Epithelial cell of prostate (primary cell): ENCODE data around the gene PTX3.

ENCODE experiments used
- DNase-seq: peaks from one replicate; pipeline ENCODE4 v3.0.0-alpha.2; 2011; ENCODE audit warnings: low read depth, low spot score
- H3K27ac ChIP-seq: fragments of 450-650 bp; 2 replicates; pipeline ENCODE4 v1.5.1; 2017; ENCODE audit warnings: mild to moderate bottlenecking

Gene PTX3

DNA sequence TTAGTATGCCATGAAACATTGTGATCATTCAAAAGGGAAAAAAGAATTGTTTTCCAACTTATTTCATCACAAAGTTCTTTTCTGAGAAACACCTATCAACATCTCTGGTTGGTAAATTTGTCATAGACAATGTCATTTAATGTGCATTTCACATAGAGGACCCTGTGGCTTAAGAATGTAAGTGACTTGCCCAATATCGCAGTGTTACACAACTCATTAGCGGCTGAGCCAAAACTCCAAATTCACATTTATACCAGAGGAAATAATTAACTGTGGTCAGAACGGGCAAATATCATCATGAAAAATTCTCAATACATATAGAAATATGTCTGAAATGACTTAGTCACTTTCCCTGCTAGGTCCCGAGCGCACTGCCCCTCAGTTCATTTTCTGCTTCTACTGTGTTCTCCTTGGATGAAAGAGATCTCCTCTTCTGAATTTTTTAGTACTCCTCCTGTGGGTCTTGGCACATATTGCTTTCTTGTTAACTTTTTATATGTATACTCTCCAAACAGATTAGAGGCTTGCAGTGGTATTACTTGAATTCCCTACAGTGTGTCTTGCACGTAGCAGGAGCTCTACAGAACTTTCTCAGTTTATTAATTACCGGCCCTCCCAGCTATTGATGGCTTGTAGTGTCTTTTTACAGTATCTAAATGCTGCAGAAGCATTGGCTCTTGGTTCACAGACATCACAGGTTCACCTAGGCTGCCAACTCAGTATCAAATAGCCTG is 33.1 kb downstream of the PTX3 start:
- DNase-seq, result no peak
- H3K27ac ChIP-seq, result no peak overlapping the region

DNA sequence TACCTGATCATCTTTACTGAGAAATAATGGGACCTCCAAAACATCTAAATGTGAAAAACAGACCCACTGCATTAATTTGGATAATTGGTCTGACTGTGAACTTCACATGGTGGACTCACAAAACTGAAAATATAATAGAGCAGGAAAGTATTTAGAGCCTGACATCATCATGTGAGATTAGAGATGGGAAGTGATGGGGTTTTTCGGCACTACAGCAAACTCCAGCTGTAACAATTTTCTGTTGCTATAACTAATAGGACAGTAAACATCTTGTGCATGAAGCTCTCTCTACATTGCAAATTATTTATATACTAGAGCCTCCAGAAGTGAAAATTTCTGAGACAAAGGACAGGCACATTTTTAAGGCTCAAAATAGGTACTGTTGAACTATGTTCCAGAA is 34.4 kb downstream of the PTX3 start:
- no peak for DNase-seq
- no peak overlapping the region for H3K27ac ChIP-seq

DNA sequence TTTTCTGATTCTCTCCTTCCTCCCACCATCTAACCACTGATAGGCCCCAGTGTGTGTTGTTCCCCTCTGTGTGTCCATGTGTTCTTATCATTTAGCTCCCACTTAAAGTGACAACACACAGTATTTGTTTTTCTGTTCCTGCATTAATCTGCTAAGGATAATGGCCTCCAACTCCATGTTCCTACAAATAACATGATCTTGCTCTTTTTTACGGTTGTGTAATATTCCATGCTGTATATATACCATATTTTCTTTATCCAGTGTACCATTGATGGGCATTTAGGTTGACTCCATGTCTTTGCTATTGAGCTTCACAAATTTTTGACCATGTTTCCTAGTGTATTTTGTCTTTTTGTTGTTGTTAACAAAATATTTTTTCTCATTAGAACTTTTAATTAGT is 36.0 kb downstream of the PTX3 start:
- H3K27ac ChIP-seq, result no peak overlapping the region
- no peak for DNase-seq

DNA sequence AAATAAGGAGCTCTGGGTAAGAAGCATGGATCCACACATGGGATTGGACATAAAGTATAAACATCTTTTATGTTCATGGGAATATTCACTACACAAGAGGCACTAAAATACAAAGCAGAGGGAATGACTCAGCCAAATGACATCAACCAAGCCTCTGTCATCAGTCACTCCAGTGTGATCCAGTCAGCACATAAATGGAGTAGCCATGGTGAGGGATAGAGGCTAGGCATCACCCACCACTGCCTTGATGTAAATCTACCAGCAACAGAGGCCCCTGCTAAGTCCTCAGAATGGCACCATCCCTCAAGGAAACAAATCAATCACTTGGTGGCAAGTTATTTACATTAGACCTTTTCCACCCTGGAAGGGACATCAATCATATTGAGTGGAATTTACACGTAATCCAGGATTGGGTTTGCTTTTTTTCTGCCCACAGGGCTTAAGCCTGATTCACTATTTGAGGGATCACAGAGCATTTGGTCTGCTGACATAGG is 39.3 kb downstream of the PTX3 start:
- no peak for DNase-seq
- no peak overlapping the region for H3K27ac ChIP-seq

- DNase-seq, result no peak
- no peak overlapping the region for H3K27ac ChIP-seq
Observed at GRCh38 chr3:157477441-157477840, 40.8 kb downstream of the PTX3 start.

GRCh38 chr3:157479464-157480243 is 43.0 kb downstream of the PTX3 start:
- H3K27ac ChIP-seq, result no peak overlapping the region
- no peak for DNase-seq

DNA sequence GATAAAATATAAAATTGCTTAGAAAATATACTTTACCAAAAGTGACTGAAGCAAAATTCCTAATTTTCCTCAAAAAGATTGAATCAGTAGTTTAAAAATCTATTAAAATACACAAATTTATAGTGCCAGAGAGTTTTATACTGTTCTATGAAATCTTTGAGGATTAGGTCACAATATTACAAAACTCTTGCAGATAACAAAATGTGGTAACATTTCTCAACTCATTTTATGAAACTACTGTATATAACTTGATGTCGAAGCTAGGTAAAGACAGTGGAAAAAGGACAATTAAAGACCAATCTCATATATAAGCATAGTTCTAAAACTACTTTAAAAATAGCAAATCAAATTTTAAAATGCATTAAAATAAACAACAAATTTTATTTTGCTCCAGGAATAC is 50.7 kb downstream of the PTX3 start:
- no peak for DNase-seq
- no peak overlapping the region for H3K27ac ChIP-seq

- H3K27ac ChIP-seq, result no peak overlapping the region
- DNase-seq, result no peak
Observed at GRCh38 chr3:157488144-157488543, 51.5 kb downstream of the PTX3 start.

DNA sequence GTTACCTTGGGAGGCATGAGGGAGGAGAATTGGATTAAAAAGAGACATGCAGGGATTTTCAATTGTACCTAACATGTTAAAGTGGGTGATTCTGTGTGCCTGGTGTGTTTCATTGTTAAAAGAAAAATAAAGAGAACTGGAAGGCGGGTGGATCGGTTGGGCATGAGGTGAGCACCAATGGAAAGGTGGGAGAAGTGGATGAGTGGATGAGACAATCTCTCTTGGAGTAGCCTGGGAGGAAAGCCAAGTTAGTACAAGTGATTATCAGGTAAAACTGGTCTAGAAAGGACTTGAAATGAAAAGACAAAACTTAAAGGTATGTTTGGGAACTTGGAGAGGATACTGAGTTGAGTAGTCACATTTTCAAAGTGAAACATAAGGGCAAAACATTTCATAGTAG is 54.5 kb downstream of the PTX3 start:
- H3K27ac ChIP-seq, result no peak overlapping the region
- no peak for DNase-seq
